Fibroblast of lung (primary cell): ENCODE results near the gene TSPAN5. TPM values are rescaled to one million over a fixed set of nuclear protein-coding genes. Genes with fewer than 3 reads are reported as not detected.

ENCODE experiments used
- DNase-seq, 2 donors: peaks; one replicate each; pipeline versions ENCODE4 v3.0.0 to v3.0.0-alpha.2; 2010; ENCODE audit warnings: low read depth in 2 of 2
- H2AFZ ChIP-seq: 2 replicates; pipeline ENCODE4 v1.5.1; 2012; ENCODE audit warnings: low read length, control low read depth, inconsistent platforms
- H3K27ac ChIP-seq: 2 replicates; pipeline ENCODE4 v1.5.1; 2011; ENCODE audit warnings: low read length, control low read depth; ENCODE audit not compliant: insufficient read depth
- H3K27me3 ChIP-seq: 2 replicates; pipeline ENCODE4 v1.5.1; 2011; ENCODE audit warnings: mild to moderate bottlenecking, low read length; ENCODE audit not compliant: control insufficient read depth, insufficient read depth
- H3K36me3 ChIP-seq: 2 replicates; pipeline ENCODE4 v1.5.1; 2011; ENCODE audit warnings: low read length; ENCODE audit not compliant: control insufficient read depth, insufficient read depth
- H3K4me1 ChIP-seq: 2 replicates; pipeline ENCODE4 v1.5.1; 2011; ENCODE audit warnings: low read length; ENCODE audit not compliant: control insufficient read depth, insufficient read depth; ENCODE audit errors: extremely low read depth
- H3K4me2 ChIP-seq: 2 replicates; pipeline ENCODE4 v1.5.1; 2011; ENCODE audit warnings: low read length, control low read depth; ENCODE audit not compliant: insufficient read depth; ENCODE audit errors: extremely low read depth
- H3K4me3 ChIP-seq, 4 experiments: fragments of 200-600 bp in 1 of 4; sonication (generic) in 1 of 4; replicated peaks in 1 of 4; 2 replicates each; pipeline ENCODE4 v1.5.1; 2011 to 2016; ENCODE audit warnings: low read length in 4 of 4, low read depth in 3 of 4, mild to moderate bottlenecking in 3 of 4, control low read depth in 2 of 4, inconsistent platforms in 1 of 4, mixed read lengths in 1 of 4; ENCODE audit not compliant: insufficient read depth in 1 of 4; ENCODE audit errors: control extremely low read depth in 1 of 4
- H3K79me2 ChIP-seq: 2 replicates; pipeline ENCODE4 v1.5.1; 2012; ENCODE audit warnings: mild to moderate bottlenecking, low read length, inconsistent platforms; ENCODE audit not compliant: control insufficient read depth, insufficient read depth
- H3K9ac ChIP-seq: 2 replicates; pipeline ENCODE4 v1.5.1; 2011; ENCODE audit warnings: mild to moderate bottlenecking, low read length, control low read depth; ENCODE audit not compliant: insufficient read depth
- H3K9me3 ChIP-seq: 2 replicates; pipeline ENCODE4 v1.5.1; 2012; ENCODE audit warnings: low read depth, low read length; ENCODE audit not compliant: control insufficient read depth, insufficient read depth
- H4K20me1 ChIP-seq: 2 replicates; pipeline ENCODE4 v1.5.1; 2011; ENCODE audit warnings: low read length; ENCODE audit not compliant: control insufficient read depth, insufficient read depth; ENCODE audit errors: extremely low read depth
- CTCF ChIP-seq, 2 donors: IDR thresholded peaks in 1 of 2; conservative IDR thresholded peaks in 1 of 2; 1 replicate in 1 of 2; 2 replicates in 1 of 2; pipeline ENCODE4 v1.5.1; 2011 to 2012; ENCODE audit warnings: low read length in 2 of 2, control low read depth in 1 of 2, inconsistent platforms in 1 of 2, low read depth in 1 of 2, mild to moderate bottlenecking in 1 of 2
- EZH2 ChIP-seq: IDR thresholded peaks from 2 replicates; pipeline ENCODE4 v1.5.1; 2012; ENCODE audit warnings: low read length, control low read depth, mild to moderate bottlenecking; ENCODE audit errors: missing control alignments
- polyA plus RNA-seq, 2 donors: library from polyadenylated mRNA; depleted of rRNA in 1 of 2; stranded (reverse) in 1 of 2; unstranded in 1 of 2; fragments of >200 nt; gene quantifications; 2 replicates each; pipeline ENCODE4 v1.2.1, GENCODE V29; 2011 to 2012; ENCODE audit warnings: missing spikeins in 1 of 2
- total RNA-seq: library from RNA; depleted of rRNA; stranded (reverse); fragments of >200 nt; gene quantifications from 2 replicates; pipeline ENCODE4 v1.2.1, GENCODE V29; 2014

TSPAN5 gene
- total and polyA plus RNA-seq, 2 donors (not counting 1 experiment from before 2014, with no cell fraction given), result 109 to 129 TPM

- Histone ChIP-seq H3K9ac (no peak overlapping the region), H2AFZ (no peak overlapping the region), H3K4me3 (no peak overlapping the region), H3K4me2 (no peak overlapping the region), H3K36me3 (no peaks in the 10 kb centered on the region), H3K4me1 (no peaks in the 10 kb centered on the region), H3K79me2 (no peaks in the 10 kb centered on the region), H3K9me3 (no peaks in the 10 kb centered on the region), H3K27ac (no peak overlapping the region), H4K20me1 (no peaks in the 10 kb centered on the region), H3K27me3 (no peaks in the 10 kb centered on the region)
- DNase-seq, result peak in 1 of 2 donors; percentile 13
- TF ChIP-seq EZH2 (no peak), CTCF (conservative IDR thresholded peaks at IDR 0.05 in 1 of 2, IDR thresholded peaks at IDR 0.05 in 1 of 2; ENCODE audit: low read depth in 1 of 2, low read length in 2 of 2) (no peak)
Measured at GRCh38 chr4:98691588-98691987, 33.2 kb upstream of the TSPAN5 start.

- Histone ChIP-seq H4K20me1 (no peaks in the 10 kb centered on the region), H2AFZ (no peak overlapping the region), H3K9ac (no peak overlapping the region), H3K9me3 (no peaks in the 10 kb centered on the region), H3K36me3 (no peaks in the 10 kb centered on the region), H3K27ac (no peak overlapping the region), H3K79me2 (no peaks in the 10 kb centered on the region), H3K4me3 (no peak overlapping the region), H3K4me2 (no peak overlapping the region), H3K4me1 (no peaks in the 10 kb centered on the region), H3K27me3 (no peaks in the 10 kb centered on the region)
- TF ChIP-seq EZH2 (no peak), CTCF (conservative IDR thresholded peaks at IDR 0.05 in 1 of 2, IDR thresholded peaks at IDR 0.05 in 1 of 2; ENCODE audit: low read depth in 1 of 2, low read length in 2 of 2) (no peak)
- no peak for DNase-seq
Measured at GRCh38 chr4:98689507-98690174, 31.2 kb upstream of the TSPAN5 start.

- H3K9ac ChIP-seq, result no peak overlapping the region
- H4K20me1 ChIP-seq, result no peaks in the 10 kb centered on the region
- H2AFZ ChIP-seq, result no peak overlapping the region
- DNase-seq, result peak; percentile 61 to 69
- H3K4me2 ChIP-seq, result peak overlapping the region; percentile 17
- no peak overlapping the region for H3K4me3 ChIP-seq
- no peaks in the 10 kb centered on the region for H3K36me3 ChIP-seq
- H3K9me3 ChIP-seq, result no peaks in the 10 kb centered on the region
- H3K27me3 ChIP-seq, result no peaks in the 10 kb centered on the region
- H3K27ac ChIP-seq, result no peak overlapping the region
- no peaks in the 10 kb centered on the region for H3K4me1 ChIP-seq
- H3K79me2 ChIP-seq, result no peaks in the 10 kb centered on the region
- TF ChIP-seq EZH2, result no peak
- no peak for TF ChIP-seq CTCF (conservative IDR thresholded peaks at IDR 0.05 in 1 of 2, IDR thresholded peaks at IDR 0.05 in 1 of 2; ENCODE audit: low read depth in 1 of 2, low read length in 2 of 2)
Measured at GRCh38 chr4:98688411-98689290, 30.2 kb upstream of the TSPAN5 start.
